ENCODE results near the gene RABL6.

- TF ChIP-seq POLR2A (IDR thresholded peaks at IDR 0.05) (no peak), CTCF (IDR thresholded peaks at IDR 0.05) (no peak), EP300 (IDR thresholded peaks at IDR 0.05) (no peak)
These were observed 21.7 kb downstream of the RABL6 start for GRCh38 chr9:136829412-136829811.
